K562 (cell line): Measurements from ENCODE around the gene PERP. TPM values are rescaled to one million over a fixed set of nuclear protein-coding genes. Genes with fewer than 3 reads are reported as not detected.

ENCODE experiments used
- ATAC-seq: fragments of 200-7000 bp; cut with Tn5 transposase; 3 replicates; pipeline ENCODE4 v1.9.1; 2020; ENCODE audit warnings: moderate library complexity
- BruUV-seq: library from RNA; stranded (reverse); fragments of 400-500 nt; replicated peaks from 2 replicates; lab custom pipeline; 2021; lab: Mats Ljungman, UMichigan
- CTCF ChIA-PET: fragments of 300-600 bp; formaldehyde crosslinking; extraction: SDS; loops from one replicate; lab custom pipeline; 2021; ENCODE audit warnings: low intra/inter-chr PET ratio; lab: Yijun Ruan, JAX
- POLR2A ChIA-PET: fragments of 300-600, 350-650 bp; sonication (Branson Sonifier 250); formaldehyde crosslinking; extraction: SDS; loops from one replicate; lab custom pipeline; 2021; ENCODE audit warnings: antibody characterized with exemption, inconsistent platforms; lab: Yijun Ruan, JAX
- DNase-seq, 4 experiments: peaks; one replicate each; pipeline versions ENCODE4 v3.0.0 to v3.0.0-alpha.2; 2011 to 2018; ENCODE audit warnings: low spot score in 3 of 4, mixed read lengths in 3 of 4; ENCODE audit errors: extremely low read depth in 1 of 4
- FAIRE-seq: peaks from 2 replicates; lab custom pipeline; 2011; peaks lifted over from hg19 to GRCh38; lab: Jason Lieb, UNC
- H2AFZ ChIP-seq: 2 replicates; pipeline ENCODE4 v1.6.0; 2011; ENCODE audit warnings: low read depth, low read length, control low read depth, inconsistent platforms
- H3K27ac ChIP-seq: fragments of 200-600 bp; 3 replicates; pipeline ENCODE4 v1.8.0; 2011; ENCODE audit warnings: low read depth, mild to moderate bottlenecking, control low read depth, inconsistent platforms, low read length, moderate library complexity, mixed read lengths; ENCODE audit errors: extremely low read depth
- H3K27me3 ChIP-seq, 2 experiments: fragments of 300-600 bp in 1 of 2; 2 replicates in 1 of 2; 3 replicates in 1 of 2; pipeline versions ENCODE4 v1.6.0 to v1.8.0; 2011; ENCODE audit warnings: inconsistent platforms in 2 of 2, low read length in 2 of 2, mild to moderate bottlenecking in 1 of 2, mixed read lengths in 1 of 2, moderate library complexity in 1 of 2; ENCODE audit not compliant: control insufficient read depth in 2 of 2, insufficient read depth in 2 of 2
- H3K36me3 ChIP-seq: fragments of 300-600 bp; 3 replicates; pipeline ENCODE4 v1.8.0; 2011; ENCODE audit warnings: mild to moderate bottlenecking, low read length, inconsistent platforms; ENCODE audit not compliant: control insufficient read depth, insufficient read depth
- H3K4me1 ChIP-seq, 2 experiments: fragments of 200-600 bp in 1 of 2; replicated peaks in 1 of 2; 2 replicates in 1 of 2; 3 replicates in 1 of 2; pipeline versions ENCODE4 v1.5.1 to v1.8.0; 2011; ENCODE audit warnings: inconsistent platforms in 2 of 2, low read length in 2 of 2, mild to moderate bottlenecking in 1 of 2, mixed read lengths in 1 of 2, moderate library complexity in 1 of 2; ENCODE audit not compliant: control insufficient read depth in 2 of 2, insufficient read depth in 2 of 2
- H3K4me2 ChIP-seq: 2 replicates; pipeline ENCODE4 v1.6.1; 2011; ENCODE audit warnings: low read length, control low read depth, inconsistent platforms, mixed read lengths; ENCODE audit not compliant: insufficient read depth
- H3K4me3 ChIP-seq: fragments of 200-600 bp; sonication (generic), shearing (Covaris generic); 2 replicates; pipeline ENCODE4 v1.5.1; 2016; ENCODE audit warnings: control low read depth, inconsistent platforms
- H3K79me2 ChIP-seq: fragments of 200-600 bp; 3 replicates; pipeline ENCODE4 v1.8.0; 2011; ENCODE audit warnings: low read length, inconsistent platforms; ENCODE audit not compliant: control insufficient read depth, insufficient read depth
- H3K9ac ChIP-seq, 2 experiments: 2 replicates each; pipeline versions ENCODE4 v1.6.0 to v1.6.1; 2011; ENCODE audit warnings: low read depth in 2 of 2, low read length in 2 of 2, control low read depth in 1 of 2, inconsistent platforms in 1 of 2, mild to moderate bottlenecking in 1 of 2, mixed read lengths in 1 of 2; ENCODE audit not compliant: insufficient read depth in 1 of 2
- H3K9me1 ChIP-seq: one replicate; pipeline ENCODE4 v1.6.0; 2011; ENCODE audit warnings: inconsistent platforms, mild to moderate bottlenecking, low read length, moderate library complexity; ENCODE audit not compliant: control insufficient read depth, insufficient read depth
- H3K9me3 ChIP-seq: replicated peaks from 2 replicates; pipeline ENCODE4 v1.5.1; 2011; ENCODE audit warnings: low read depth, low read length, inconsistent platforms; ENCODE audit not compliant: control insufficient read depth, insufficient read depth
- H4K20me1 ChIP-seq: replicated peaks from 2 replicates; pipeline ENCODE4 v1.6.1; 2011; ENCODE audit warnings: low read length, inconsistent platforms, mixed read lengths; ENCODE audit not compliant: control insufficient read depth, insufficient read depth
- ADNP ChIP-seq: fragments of 200-800 bp; sonication (Bioruptor generic); IDR thresholded peaks from 2 replicates; pipeline ENCODE4 v1.6.1; 2016; ENCODE audit warnings: missing genetic modification characterization, missing compliant biosample characterization
- CHD2 ChIP-seq: IDR thresholded peaks from 2 replicates; pipeline ENCODE4 v1.6.1; 2011; ENCODE audit warnings: low read depth, low read length
- ELF1 ChIP-seq: fragments of 200-800 bp; sonication (Bioruptor generic); IDR thresholded peaks from 2 replicates; pipeline ENCODE4 v1.6.1; 2016; ENCODE audit warnings: missing genetic modification characterization, missing compliant biosample characterization
- HDAC2 ChIP-seq: fragments of 450-650 bp; IDR thresholded peaks from 2 replicates; pipeline ENCODE4 v1.6.1; 2016; ENCODE audit warnings: mild to moderate bottlenecking
- HMG20A ChIP-seq: fragments of 450-650 bp; formaldehyde crosslinking; conservative IDR thresholded peaks from 2 replicates; pipeline ENCODE4 v1.4.0; 2020; ENCODE audit warnings: mild to moderate bottlenecking, mixed read lengths
- NR4A1 ChIP-seq, 2 experiments: fragments of 250-450 bp in 1 of 2; fragments of 450-650 bp in 1 of 2; sonication (Bioruptor Pico) in 1 of 2; IDR thresholded peaks; 2 replicates each; pipeline versions ENCODE4 v1.4.0 to v1.6.1; 2016 to 2020; ENCODE audit warnings: mild to moderate bottlenecking in 2 of 2, missing compliant biosample characterization in 1 of 2, missing genetic modification characterization in 1 of 2, moderate library complexity in 1 of 2
- RAD51 ChIP-seq: fragments of 450-650 bp; IDR thresholded peaks from 2 replicates; pipeline ENCODE4 v1.7.1; 2016; ENCODE audit warnings: low read depth, mild to moderate bottlenecking, borderline replicate concordance
- RBM39 ChIP-seq: fragments of 200-400 bp; formaldehyde crosslinking; optimal IDR thresholded peaks from 2 replicates; pipeline ENCODE3; 2018; ENCODE audit warnings: low read depth, low read length
- STAT5A ChIP-seq: IDR thresholded peaks from 2 replicates; pipeline ENCODE4 v1.6.1; 2012; ENCODE audit warnings: low read length, inconsistent platforms, borderline replicate concordance
- XRCC5 ChIP-seq: fragments of 200-400 bp; formaldehyde crosslinking; IDR thresholded peaks from 2 replicates; pipeline ENCODE4 v1.6.1; 2017; ENCODE audit warnings: low read depth, mild to moderate bottlenecking, low read length
- WGBS: fragments of 100-300 bp; shearing (Covaris generic); methylation state at CpG from one replicate; pipeline ENCODE4 v1.1.6; 2016; ENCODE audit warnings: low coverage, mixed read lengths; ENCODE audit not compliant: insufficient coverage; ENCODE audit errors: missing lambda C conversion rate; 5-methylcytosine and 5-hydroxymethylcytosine counted together
- in situ Hi-C: fragments of 300-500 bp; cut with MboI; formaldehyde crosslinking; loops from 4 replicates; pipeline ENCODE4 v1.15.0; 2018; ENCODE audit warnings: inconsistent platforms, mixed read lengths
- intact Hi-C: fragments of 100-400 bp; cut with micrococcal nuclease; formaldehyde crosslinking; loops from 2 replicates; pipeline ENCODE4 v1.14.2; 2022
- polyA plus RNA-seq, 8 experiments: library from polyadenylated mRNA; depleted of rRNA in 4 of 8; stranded (reverse) in 5 of 8; unstranded in 3 of 8; fragments of >200 nt; fragmentation: Nextera tagmentation in 2 of 8; fragmentation: Illumina TruSeq in 1 of 8; extraction: Ambion mirVana in 2 of 8; extraction: Trizol in 1 of 8; gene quantifications; 2 replicates each; pipeline versions ENCODE4 v1.2.1 to v1.2.3, GENCODE V29; 2011 to 2014; ENCODE audit warnings: inconsistent platforms in 1 of 8, missing spikeins in 1 of 8
- total RNA-seq, 7 experiments: library from RNA; depleted of rRNA in 6 of 7; stranded (reverse); fragments of >200 nt in 6 of 7; fragmentation: Illumina TruSeq in 2 of 7; extraction: Trizol in 2 of 7; gene quantifications; 2 replicates each; pipeline versions ENCODE4 v1.2.1 to v1.2.3, GENCODE V29; 2011 to 2021; ENCODE audit warnings: low replicate concordance in 1 of 7
- TF ChIP-seq, protein P1 (sequence below), 2 experiments: fragments of 250-450 bp in 1 of 2; fragments of 450-650 bp in 1 of 2; sonication (Bioruptor Pico) in 1 of 2; IDR thresholded peaks; 2 replicates each; pipeline versions ENCODE4 v1.6.1 to v1.8.0; 2016 to 2021; ENCODE audit warnings: mild to moderate bottlenecking in 2 of 2, moderate library complexity in 2 of 2, missing compliant biosample characterization in 1 of 2, missing genetic modification characterization in 1 of 2
- TF ChIP-seq, protein P2 (sequence below): sonication (generic); formaldehyde crosslinking; IDR thresholded peaks from 2 replicates; pipeline ENCODE4 v1.8.1; 2022; ENCODE audit warnings: missing genetic modification reagents
- TF ChIP-seq, protein P3 (sequence below): IDR thresholded peaks from 2 replicates; pipeline ENCODE4 v1.6.1; 2011; ENCODE audit not compliant: insufficient read length; ENCODE audit errors: extremely low read depth
- TF ChIP-seq, protein P4 (sequence below): fragments of 250-450 bp; sonication (Bioruptor Pico); IDR thresholded peaks from 2 replicates; pipeline ENCODE4 v1.8.0; 2022; ENCODE audit warnings: moderate library complexity, mild to moderate bottlenecking, inconsistent platforms
- TF ChIP-seq, protein P5 (sequence below): fragments of 450-650 bp; formaldehyde crosslinking; IDR thresholded peaks from 2 replicates; pipeline ENCODE4 v1.4.0; 2020; ENCODE audit warnings: mild to moderate bottlenecking, mixed read lengths

Gene PERP
- total and polyA plus RNA-seq, 9 of the 15 experiments (the other 6 are each of a cell fraction or from before 2014, with no cell fraction given) = 0.01 to 0.27 (median 0.05) TPM; not detected in 2

DNA sequence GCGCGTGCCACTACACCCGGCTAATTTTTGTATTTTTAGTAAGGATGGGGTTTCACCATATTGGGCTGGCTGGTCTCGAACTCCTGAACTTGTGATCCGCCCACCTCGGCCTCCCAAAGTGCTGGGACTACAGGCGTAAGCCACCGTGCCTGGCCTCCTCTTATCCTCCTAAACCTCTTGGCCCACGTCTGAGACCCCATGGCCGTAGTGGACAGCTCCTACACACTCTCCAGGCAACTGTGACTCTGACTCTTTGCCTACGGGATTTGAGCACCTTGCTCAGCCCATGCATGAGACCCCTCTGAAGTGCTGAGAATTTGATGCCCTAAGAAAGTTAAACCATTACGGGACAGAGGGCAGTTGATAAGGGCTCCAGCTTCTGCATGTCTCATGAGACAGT lies 25.0 kb downstream of the PERP start:
- no peaks in the 10 kb centered on the region; a peak in 1 of 5 replicates for H3K4me1 ChIP-seq
- no peak overlapping the region for H3K4me3 ChIP-seq
- 2% methylated on average over 12 of the region's 12 CpGs for WGBS
- H3K27me3 ChIP-seq = no peaks in the 10 kb centered on the region
- no TSS peak for BruUV-seq
- intact Hi-C loops (no loop called here), in situ Hi-C loops (no loop called here)
- H3K9me3 ChIP-seq = no peaks in the 10 kb centered on the region
- FAIRE-seq = no peak
- no peak overlapping the region for H3K9ac ChIP-seq
- no peaks in the 10 kb centered on the region for H3K9me1 ChIP-seq
- no peaks in the 10 kb centered on the region for H4K20me1 ChIP-seq
- no peak overlapping the region for H3K4me2 ChIP-seq
- no peak for ATAC-seq
- no peaks in the 10 kb centered on the region for H3K79me2 ChIP-seq
- no peaks in the 10 kb centered on the region for H3K36me3 ChIP-seq
- DNase-seq = no peak
- H2AFZ ChIP-seq = no peak overlapping the region
- H3K27ac ChIP-seq = no peak overlapping the region
- CTCF ChIA-PET = no interaction called here
- POLR2A ChIA-PET = interaction anchor here (2.3 kb wide), 1 partner anchor 11 kb away, joined by 7 read pairs; no protein-coding TSS in a partner anchor
- no peak for TF ChIP-seq ELF1 (tag)
- TF ChIP-seq, protein P1, sequence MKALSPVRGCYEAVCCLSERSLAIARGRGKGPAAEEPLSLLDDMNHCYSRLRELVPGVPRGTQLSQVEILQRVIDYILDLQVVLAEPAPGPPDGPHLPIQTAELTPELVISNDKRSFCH (CRISPR knock-in tag; IDR thresholded peaks at IDR 0.05) = no peak
- TF ChIP-seq, protein P1 (tag; IDR thresholded peaks at IDR 0.05) = no peak
- no peak for TF ChIP-seq STAT5A
- TF ChIP-seq, protein P2, sequence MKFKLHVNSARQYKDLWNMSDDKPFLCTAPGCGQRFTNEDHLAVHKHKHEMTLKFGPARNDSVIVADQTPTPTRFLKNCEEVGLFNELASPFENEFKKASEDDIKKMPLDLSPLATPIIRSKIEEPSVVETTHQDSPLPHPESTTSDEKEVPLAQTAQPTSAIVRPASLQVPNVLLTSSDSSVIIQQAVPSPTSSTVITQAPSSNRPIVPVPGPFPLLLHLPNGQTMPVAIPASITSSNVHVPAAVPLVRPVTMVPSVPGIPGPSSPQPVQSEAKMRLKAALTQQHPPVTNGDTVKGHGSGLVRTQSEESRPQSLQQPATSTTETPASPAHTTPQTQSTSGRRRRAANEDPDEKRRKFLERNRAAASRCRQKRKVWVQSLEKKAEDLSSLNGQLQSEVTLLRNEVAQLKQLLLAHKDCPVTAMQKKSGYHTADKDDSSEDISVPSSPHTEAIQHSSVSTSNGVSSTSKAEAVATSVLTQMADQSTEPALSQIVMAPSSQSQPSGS (CRISPR knock-in tag) = no peak
- no peak for TF ChIP-seq XRCC5
- TF ChIP-seq, protein P3, sequence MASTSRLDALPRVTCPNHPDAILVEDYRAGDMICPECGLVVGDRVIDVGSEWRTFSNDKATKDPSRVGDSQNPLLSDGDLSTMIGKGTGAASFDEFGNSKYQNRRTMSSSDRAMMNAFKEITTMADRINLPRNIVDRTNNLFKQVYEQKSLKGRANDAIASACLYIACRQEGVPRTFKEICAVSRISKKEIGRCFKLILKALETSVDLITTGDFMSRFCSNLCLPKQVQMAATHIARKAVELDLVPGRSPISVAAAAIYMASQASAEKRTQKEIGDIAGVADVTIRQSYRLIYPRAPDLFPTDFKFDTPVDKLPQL = no peak
- TF ChIP-seq, protein P4, sequence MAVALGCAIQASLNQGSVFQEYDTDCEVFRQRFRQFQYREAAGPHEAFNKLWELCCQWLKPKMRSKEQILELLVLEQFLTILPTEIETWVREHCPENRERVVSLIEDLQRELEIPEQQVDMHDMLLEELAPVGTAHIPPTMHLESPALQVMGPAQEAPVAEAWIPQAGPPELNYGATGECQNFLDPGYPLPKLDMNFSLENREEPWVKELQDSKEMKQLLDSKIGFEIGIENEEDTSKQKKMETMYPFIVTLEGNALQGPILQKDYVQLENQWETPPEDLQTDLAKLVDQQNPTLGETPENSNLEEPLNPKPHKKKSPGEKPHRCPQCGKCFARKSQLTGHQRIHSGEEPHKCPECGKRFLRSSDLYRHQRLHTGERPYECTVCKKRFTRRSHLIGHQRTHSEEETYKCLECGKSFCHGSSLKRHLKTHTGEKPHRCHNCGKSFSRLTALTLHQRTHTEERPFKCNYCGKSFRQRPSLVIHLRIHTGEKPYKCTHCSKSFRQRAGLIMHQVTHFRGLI (CRISPR knock-in tag) = no peak
- TF ChIP-seq NR4A1 (CRISPR knock-in tag; IDR thresholded peaks at IDR 0.05) = no peak
- no peak for TF ChIP-seq NR4A1 (tag; IDR thresholded peaks at IDR 0.05)
- TF ChIP-seq, protein P5, sequence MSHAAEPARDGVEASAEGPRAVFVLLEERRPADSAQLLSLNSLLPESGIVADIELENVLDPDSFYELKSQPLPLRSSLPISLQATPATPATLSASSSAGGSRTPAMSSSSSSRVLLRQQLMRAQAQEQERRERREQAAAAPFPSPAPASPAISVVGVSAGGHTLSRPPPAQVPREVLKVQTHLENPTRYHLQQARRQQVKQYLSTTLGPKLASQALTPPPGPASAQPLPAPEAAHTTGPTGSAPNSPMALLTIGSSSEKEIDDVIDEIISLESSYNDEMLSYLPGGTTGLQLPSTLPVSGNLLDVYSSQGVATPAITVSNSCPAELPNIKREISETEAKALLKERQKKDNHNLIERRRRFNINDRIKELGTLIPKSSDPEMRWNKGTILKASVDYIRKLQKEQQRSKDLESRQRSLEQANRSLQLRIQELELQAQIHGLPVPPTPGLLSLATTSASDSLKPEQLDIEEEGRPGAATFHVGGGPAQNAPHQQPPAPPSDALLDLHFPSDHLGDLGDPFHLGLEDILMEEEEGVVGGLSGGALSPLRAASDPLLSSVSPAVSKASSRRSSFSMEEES = no peak
- TF ChIP-seq ADNP = no peak
- no peak for TF ChIP-seq HDAC2
- no peak for TF ChIP-seq RAD51
- TF ChIP-seq CHD2 = no peak
- no peak for TF ChIP-seq RBM39
- TF ChIP-seq HMG20A (CRISPR knock-in tag) = no peak
